ENCODE data around the gene ZKSCAN3.

DNA sequence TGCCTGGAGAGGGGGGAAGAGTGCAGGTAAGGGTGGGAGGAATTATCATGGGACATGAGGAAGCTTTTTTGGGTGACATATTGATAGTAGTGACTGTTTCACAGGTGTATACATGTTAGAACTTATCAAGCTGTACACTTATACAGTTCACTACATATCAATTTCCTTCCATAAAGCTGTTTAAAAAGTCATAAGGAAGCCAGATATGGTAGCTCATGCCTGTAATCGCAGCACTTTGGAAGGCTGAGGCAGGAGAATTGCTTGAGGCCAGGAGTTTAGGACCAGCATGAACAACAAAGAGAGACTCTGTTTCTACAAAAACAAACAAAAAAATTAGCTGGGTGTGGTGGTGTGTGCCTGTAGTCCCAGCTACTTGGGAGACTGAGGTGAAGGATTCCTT, 28.1 kb downstream of the ZKSCAN3 start:
- TF ChIP-seq, protein P1, sequence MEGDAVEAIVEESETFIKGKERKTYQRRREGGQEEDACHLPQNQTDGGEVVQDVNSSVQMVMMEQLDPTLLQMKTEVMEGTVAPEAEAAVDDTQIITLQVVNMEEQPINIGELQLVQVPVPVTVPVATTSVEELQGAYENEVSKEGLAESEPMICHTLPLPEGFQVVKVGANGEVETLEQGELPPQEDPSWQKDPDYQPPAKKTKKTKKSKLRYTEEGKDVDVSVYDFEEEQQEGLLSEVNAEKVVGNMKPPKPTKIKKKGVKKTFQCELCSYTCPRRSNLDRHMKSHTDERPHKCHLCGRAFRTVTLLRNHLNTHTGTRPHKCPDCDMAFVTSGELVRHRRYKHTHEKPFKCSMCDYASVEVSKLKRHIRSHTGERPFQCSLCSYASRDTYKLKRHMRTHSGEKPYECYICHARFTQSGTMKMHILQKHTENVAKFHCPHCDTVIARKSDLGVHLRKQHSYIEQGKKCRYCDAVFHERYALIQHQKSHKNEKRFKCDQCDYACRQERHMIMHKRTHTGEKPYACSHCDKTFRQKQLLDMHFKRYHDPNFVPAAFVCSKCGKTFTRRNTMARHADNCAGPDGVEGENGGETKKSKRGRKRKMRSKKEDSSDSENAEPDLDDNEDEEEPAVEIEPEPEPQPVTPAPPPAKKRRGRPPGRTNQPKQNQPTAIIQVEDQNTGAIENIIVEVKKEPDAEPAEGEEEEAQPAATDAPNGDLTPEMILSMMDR (IDR thresholded peaks at IDR 0.05; ENCODE audit: poor library complexity, severe bottlenecking) = no peak
- no peak for TF ChIP-seq MXI1 (conservative IDR thresholded peaks at IDR 0.05; ENCODE audit: poor library complexity, severe bottlenecking)
- TF ChIP-seq EP300 (conservative IDR thresholded peaks at IDR 0.05; ENCODE audit: poor library complexity, severe bottlenecking) = no peak
- no peak for TF ChIP-seq EZH2 (IDR thresholded peaks at IDR 0.05; ENCODE audit: borderline replicate concordance, insufficient read depth, low read length, poor library complexity, severe bottlenecking)
- no peak for TF ChIP-seq POLR2AphosphoS5 (IDR thresholded peaks at IDR 0.05)
- TF ChIP-seq TAF1 (IDR thresholded peaks at IDR 0.05; ENCODE audit: low read depth) = no peak
- TF ChIP-seq SMC3 (conservative IDR thresholded peaks at IDR 0.05; ENCODE audit: poor library complexity) = no peak
